HG03135 (cell line): ENCODE measurements around the gene TCF20.

Source experiments
- ATAC-seq: cut with Tn5 transposase; IDR thresholded peaks from one replicate; pipeline ENCODE4 v1.9.1; 2021; ENCODE audit warnings: mild to moderate bottlenecking, moderate library complexity; ENCODE audit not compliant: unreplicated experiment

TCF20 gene

GRCh38 chr22:42283278-42284201 is 13.1 kb upstream of the TCF20 start:
- ATAC-seq = no peak

- ATAC-seq = no peak
These were observed 12.5 kb upstream of the TCF20 start for GRCh38 chr22:42282943-42283277.

- ATAC-seq = no peak
These were observed 11.9 kb upstream of the TCF20 start for GRCh38 chr22:42282252-42282942.

GRCh38 chr22:42281706-42282251 is 11.3 kb upstream of the TCF20 start:
- no peak for ATAC-seq

- no peak for ATAC-seq
These were observed 10.8 kb upstream of the TCF20 start for GRCh38 chr22:42281284-42281683.

- ATAC-seq = no peak
These were observed 10.4 kb upstream of the TCF20 start for GRCh38 chr22:42280836-42281235.

- ATAC-seq = no peak
These were observed 9.7 kb upstream of the TCF20 start for GRCh38 chr22:42280140-42280539.

- ATAC-seq = no peak
These were observed 9.1 kb upstream of the TCF20 start for GRCh38 chr22:42279425-42280020.

- no peak for ATAC-seq
These were observed 7.7 kb upstream of the TCF20 start for GRCh38 chr22:42277988-42278776.

- no peak for ATAC-seq
These were observed 6.8 kb upstream of the TCF20 start for GRCh38 chr22:42277232-42277753.

- no peak for ATAC-seq
These were observed 5.5 kb upstream of the TCF20 start for GRCh38 chr22:42275970-42276369.

- no peak for ATAC-seq
These were observed 4.7 kb upstream of the TCF20 start for GRCh38 chr22:42275176-42275575.

GRCh38 chr22:42273855-42274451 is 3.5 kb upstream of the TCF20 start:
- no peak for ATAC-seq

GRCh38 chr22:42272431-42272999 is 2.1 kb upstream of the TCF20 start:
- ATAC-seq = no peak

GRCh38 chr22:42271906-42272305 is 1.5 kb upstream of the TCF20 start:
- ATAC-seq = no peak

GRCh38 chr22:42271191-42271813 is 849 bp upstream of the TCF20 start:
- no peak for ATAC-seq

- ATAC-seq = peak; percentile 34
These were observed 310 bp downstream of the TCF20 start for GRCh38 chr22:42270176-42270509.

GRCh38 chr22:42269432-42270175 is 849 bp downstream of the TCF20 start:
- ATAC-seq = peak; percentile 38
